ENCODE data around the gene NSMF.

NSMF gene

GRCh38 chr9:137478962-137479861, 20.1 kb upstream of the NSMF start:
- no peaks in the 10 kb centered on the region for H3K4me1 ChIP-seq (ENCODE audit: control insufficient read depth in 1 of 2, insufficient read depth in 1 of 2, low read depth in 1 of 2, low read length in 1 of 2)
- no peak overlapping the region for H3K27ac ChIP-seq
- H3K36me3 ChIP-seq, result no peaks in the 10 kb centered on the region
- H3K9me3 ChIP-seq, result no peaks in the 10 kb centered on the region
- H3K27me3 ChIP-seq, result no peaks in the 10 kb centered on the region
- no peak overlapping the region for H3K4me3 ChIP-seq (ENCODE audit: low read depth in 1 of 2, low read length in 1 of 2)
- TF ChIP-seq, protein P1, sequence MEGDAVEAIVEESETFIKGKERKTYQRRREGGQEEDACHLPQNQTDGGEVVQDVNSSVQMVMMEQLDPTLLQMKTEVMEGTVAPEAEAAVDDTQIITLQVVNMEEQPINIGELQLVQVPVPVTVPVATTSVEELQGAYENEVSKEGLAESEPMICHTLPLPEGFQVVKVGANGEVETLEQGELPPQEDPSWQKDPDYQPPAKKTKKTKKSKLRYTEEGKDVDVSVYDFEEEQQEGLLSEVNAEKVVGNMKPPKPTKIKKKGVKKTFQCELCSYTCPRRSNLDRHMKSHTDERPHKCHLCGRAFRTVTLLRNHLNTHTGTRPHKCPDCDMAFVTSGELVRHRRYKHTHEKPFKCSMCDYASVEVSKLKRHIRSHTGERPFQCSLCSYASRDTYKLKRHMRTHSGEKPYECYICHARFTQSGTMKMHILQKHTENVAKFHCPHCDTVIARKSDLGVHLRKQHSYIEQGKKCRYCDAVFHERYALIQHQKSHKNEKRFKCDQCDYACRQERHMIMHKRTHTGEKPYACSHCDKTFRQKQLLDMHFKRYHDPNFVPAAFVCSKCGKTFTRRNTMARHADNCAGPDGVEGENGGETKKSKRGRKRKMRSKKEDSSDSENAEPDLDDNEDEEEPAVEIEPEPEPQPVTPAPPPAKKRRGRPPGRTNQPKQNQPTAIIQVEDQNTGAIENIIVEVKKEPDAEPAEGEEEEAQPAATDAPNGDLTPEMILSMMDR (IDR thresholded peaks at IDR 0.05), result no peak

GRCh38 chr9:137478613-137478961, 19.5 kb upstream of the NSMF start:
- Histone ChIP-seq H3K36me3 (no peaks in the 10 kb centered on the region), H3K9me3 (no peaks in the 10 kb centered on the region), H3K4me3 (ENCODE audit: low read depth in 1 of 2, low read length in 1 of 2) (no peak overlapping the region), H3K27ac (no peak overlapping the region), H3K27me3 (no peaks in the 10 kb centered on the region), H3K4me1 (ENCODE audit: control insufficient read depth in 1 of 2, insufficient read depth in 1 of 2, low read depth in 1 of 2, low read length in 1 of 2) (no peaks in the 10 kb centered on the region)
- TF ChIP-seq, protein P1 (IDR thresholded peaks at IDR 0.05), result no peak

DNA sequence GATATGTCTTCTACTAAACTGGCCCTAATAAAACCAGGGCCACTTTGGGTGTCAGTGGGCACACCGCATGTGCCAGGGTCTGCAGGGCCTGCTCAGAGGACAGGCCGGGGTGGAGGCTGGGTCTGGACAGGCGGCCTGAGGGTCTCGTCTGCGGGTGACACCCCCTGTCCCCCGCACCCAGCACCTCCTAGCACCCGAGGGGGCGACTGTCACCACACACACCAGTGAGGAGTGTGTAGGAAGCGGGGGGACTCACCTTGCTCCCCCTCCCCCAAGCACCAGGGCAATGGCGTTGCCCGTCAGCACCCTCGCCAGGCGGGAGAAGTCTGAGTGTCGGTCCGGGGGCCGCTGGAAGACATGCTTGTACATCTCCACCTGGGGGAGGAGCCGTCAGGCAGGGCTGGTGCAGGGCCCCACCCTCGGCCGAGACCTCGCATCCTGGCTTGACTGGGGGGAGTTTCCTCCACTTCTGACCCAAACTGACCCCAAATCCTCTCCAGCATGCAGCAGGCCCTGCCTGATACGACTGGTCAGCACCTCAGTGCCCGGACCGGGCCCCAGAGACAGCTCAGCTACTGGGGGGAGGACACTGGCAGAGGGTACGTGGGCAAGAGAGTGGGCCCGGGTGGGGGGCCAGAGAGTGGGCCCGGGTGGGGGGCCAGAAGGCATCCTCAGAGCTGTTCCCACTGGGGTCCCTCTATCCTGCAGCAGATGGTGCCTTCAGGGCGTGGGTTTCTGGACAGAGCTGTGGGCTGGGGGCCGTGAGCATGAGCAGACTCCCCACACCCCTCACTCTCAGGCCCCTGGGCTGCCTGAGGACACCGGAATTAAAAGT, 18.9 kb upstream of the NSMF start:
- no peak overlapping the region for H3K4me3 ChIP-seq (ENCODE audit: low read depth in 1 of 2, low read length in 1 of 2)
- no peaks in the 10 kb centered on the region for H3K4me1 ChIP-seq (ENCODE audit: control insufficient read depth in 1 of 2, insufficient read depth in 1 of 2, low read depth in 1 of 2, low read length in 1 of 2)
- H3K9me3 ChIP-seq, result no peaks in the 10 kb centered on the region
- H3K27ac ChIP-seq, result no peak overlapping the region
- no peaks in the 10 kb centered on the region for H3K36me3 ChIP-seq
- TF ChIP-seq, protein P1 (IDR thresholded peaks at IDR 0.05), result no peak
- H3K27me3 ChIP-seq, result no peaks in the 10 kb centered on the region

- Histone ChIP-seq H3K4me3 (ENCODE audit: low read depth in 1 of 2, low read length in 1 of 2) (no peak overlapping the region), H3K4me1 (ENCODE audit: control insufficient read depth in 1 of 2, insufficient read depth in 1 of 2, low read depth in 1 of 2, low read length in 1 of 2) (no peaks in the 10 kb centered on the region), H3K27me3 (no peaks in the 10 kb centered on the region), H3K36me3 (no peaks in the 10 kb centered on the region), H3K27ac (no peak overlapping the region), H3K9me3 (no peaks in the 10 kb centered on the region)
- TF ChIP-seq, protein P1 (IDR thresholded peaks at IDR 0.05), result no peak
Measured at GRCh38 chr9:137476856-137477255, 17.7 kb upstream of the NSMF start.

DNA sequence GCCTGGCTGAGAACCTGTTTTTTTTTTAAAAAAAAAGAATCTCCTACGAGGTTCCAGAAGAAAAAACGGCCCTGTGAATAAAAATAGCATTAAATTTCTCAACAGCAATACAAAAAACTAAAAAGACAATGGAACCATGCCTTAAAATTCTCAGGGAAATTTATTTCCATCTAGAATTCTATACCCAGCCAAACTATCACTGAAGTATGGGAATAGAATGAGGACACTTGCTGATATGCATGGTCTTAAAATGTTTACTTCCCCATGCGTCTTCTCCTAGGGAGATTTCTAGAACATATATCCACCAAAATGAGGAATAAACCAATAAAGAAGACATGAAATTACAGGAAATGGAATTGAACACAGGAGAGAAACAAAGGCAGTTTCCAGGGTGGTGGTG, 16.5 kb upstream of the NSMF start:
- TF ChIP-seq, protein P1 (IDR thresholded peaks at IDR 0.05), result no peak
- no peaks in the 10 kb centered on the region for H3K36me3 ChIP-seq
- no peaks in the 10 kb centered on the region for H3K9me3 ChIP-seq
- no peak overlapping the region for H3K27ac ChIP-seq
- no peak overlapping the region for H3K4me3 ChIP-seq (ENCODE audit: low read depth in 1 of 2, low read length in 1 of 2)
- peaks cover 6% of the 10 kb centered on the region for H3K27me3 ChIP-seq
- no peaks in the 10 kb centered on the region for H3K4me1 ChIP-seq (ENCODE audit: control insufficient read depth in 1 of 2, insufficient read depth in 1 of 2, low read depth in 1 of 2, low read length in 1 of 2)

Measured in neutrophil (primary cell).